Stomach (tissue), 9 donors: Measurements from ENCODE around the gene LGI1. TPM values are rescaled to one million over a fixed set of nuclear protein-coding genes. Genes with fewer than 3 reads are reported as not detected.

Experiments
- DNase-seq, 2 donors: peaks; one replicate each; pipeline versions ENCODE4 v3.0.0 to v3.0.0-alpha.2; 2013 to 2019
- H3K27ac ChIP-seq, 5 donors: fragments of 200-600 bp in 4 of 5; sonication (generic) in 4 of 5; one replicate each; pipeline ENCODE4 v1.5.1; 2013 to 2019; ENCODE audit warnings: mild to moderate bottlenecking in 1 of 5, moderate library complexity in 1 of 5
- H3K27me3 ChIP-seq, 3 donors: fragments of 200-600 bp; sonication (generic); one replicate each; pipeline ENCODE4 v1.5.1; 2017 to 2019; ENCODE audit warnings: mixed run types in 1 of 3
- H3K36me3 ChIP-seq, 4 donors: fragments of 200-600 bp; sonication (generic); 1 replicate in 3 of 4; 2 replicates in 1 of 4; pipeline ENCODE4 v1.5.1; 2016 to 2019
- H3K4me1 ChIP-seq, 4 donors: fragments of 200-600 bp; sonication (generic); one replicate each; pipeline ENCODE4 v1.5.1; 2016 to 2019
- H3K4me3 ChIP-seq, 4 donors: fragments of 200-600 bp; sonication (generic) in 3 of 4; one replicate each; pipeline ENCODE4 v1.5.1; 2016 to 2019; ENCODE audit warnings: mild to moderate bottlenecking in 1 of 4
- H3K9me3 ChIP-seq, 4 donors: fragments of 200-600 bp; sonication (generic); one replicate each; pipeline ENCODE4 v1.5.1; 2016 to 2019
- EP300 ChIP-seq: sonication (generic); formaldehyde crosslinking; IDR thresholded peaks from one replicate; pipeline ENCODE4 v1.6.1; 2017; ENCODE audit warnings: antibody characterized with exemption
- POLR2A ChIP-seq, 4 donors: fragments of 450-650 bp; IDR thresholded peaks; one replicate each; pipeline ENCODE4 v1.6.1; 2016; ENCODE audit warnings: antibody characterized with exemption in 4 of 4, control low read depth in 2 of 4, mild to moderate bottlenecking in 1 of 4, moderate library complexity in 1 of 4
- POLR2AphosphoS5 ChIP-seq, 3 donors: sonication (generic); formaldehyde crosslinking; IDR thresholded peaks; one replicate each; pipeline ENCODE4 v1.6.1; 2016; ENCODE audit warnings: antibody characterized with exemption in 3 of 3
- WGBS, 5 donors: extraction: QIAGEN DNeasy Blood & Tissue Kit in 3 of 5; methylation state at CpG; one replicate each; pipeline versions ENCODE4 v1.1.5 to v1.1.7; 2013 to 2018; 5-methylcytosine and 5-hydroxymethylcytosine counted together
- intact Hi-C: fragments of 100-400 bp; cut with DNase I; formaldehyde crosslinking; loops from one replicate; pipeline ENCODE4 v1.15.1; 2023; ENCODE audit warnings: low total_unique reads
- polyA plus RNA-seq, 3 donors: library from polyadenylated mRNA; stranded (reverse); fragments of 200-250 nt; gene quantifications; one replicate each; pipeline ENCODE4 v1.2.3, GENCODE V29; 2013
- total RNA-seq, 5 donors: library from RNA; depleted of rRNA; stranded (reverse); fragments of >200 nt; gene quantifications; one replicate each; pipeline versions ENCODE4 v1.1.0 to v1.2.3, GENCODE V29; 2014 to 2016
- TF ChIP-seq, protein P1 (sequence below), 7 experiments: fragments of 450-650 bp in 4 of 7; fragments of 200-600 bp in 3 of 7; sonication (generic) in 3 of 7; IDR thresholded peaks; one replicate each; pipeline ENCODE4 v1.5.1; 2016 to 2019; ENCODE audit warnings: antibody characterized with exemption in 7 of 7, control low read depth in 2 of 7, mild to moderate bottlenecking in 1 of 7
- donor health status: healthy with polysubstance abuse.
- donor health status: Bipolar disorder and iron deficiency.
- donor health status: healthy.

LGI1 gene
- total and polyA plus RNA-seq, 8 donors: 0.12 to 7.2 (median 1.6) TPM; not detected in 2

DNA sequence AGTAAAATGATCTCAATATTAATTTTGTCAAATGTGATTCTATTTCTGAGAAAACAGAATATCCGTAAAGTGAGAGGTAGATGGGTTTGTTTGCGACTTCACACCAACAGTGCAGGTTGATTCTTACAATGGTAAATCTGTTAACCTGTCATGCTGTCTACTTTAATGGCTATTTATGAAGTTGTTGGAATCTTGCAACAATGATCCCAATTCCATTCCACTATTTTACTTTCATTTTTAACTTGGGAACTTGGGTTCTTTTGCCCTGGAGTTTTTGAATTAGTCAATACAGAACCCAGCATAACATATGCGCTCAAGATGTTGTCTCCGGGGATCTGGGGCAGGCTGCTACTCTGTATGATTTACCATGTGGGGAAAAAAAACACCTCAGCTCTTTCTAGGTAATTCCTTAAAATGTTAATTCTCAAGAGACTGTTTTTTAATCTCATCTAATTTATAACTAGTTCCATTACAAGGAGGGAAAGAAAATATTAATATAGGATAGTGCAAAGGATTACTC lies 1.2 kb downstream of the LGI1 start:
- Histone ChIP-seq H3K27ac (no peak overlapping the region), H3K36me3 (no peaks in the 10 kb centered on the region), H3K27me3 (peaks cover 0 to 37% (median 12%) of the 10 kb centered on the region in 3 donors), H3K4me3 (peak overlapping the region in 2 of 4 donors; percentile 12 to 17), H3K4me1 (peaks cover 0 to 16% (median 6%) of the 10 kb centered on the region in 4 donors), H3K9me3 (no peaks in the 10 kb centered on the region)
- no peak for DNase-seq
- intact Hi-C loops: no loop called here
- WGBS, 5 donors: 71 to 89% (median 77%) methylated on average over 4 of the region's 4 CpGs
- TF ChIP-seq, protein P1, sequence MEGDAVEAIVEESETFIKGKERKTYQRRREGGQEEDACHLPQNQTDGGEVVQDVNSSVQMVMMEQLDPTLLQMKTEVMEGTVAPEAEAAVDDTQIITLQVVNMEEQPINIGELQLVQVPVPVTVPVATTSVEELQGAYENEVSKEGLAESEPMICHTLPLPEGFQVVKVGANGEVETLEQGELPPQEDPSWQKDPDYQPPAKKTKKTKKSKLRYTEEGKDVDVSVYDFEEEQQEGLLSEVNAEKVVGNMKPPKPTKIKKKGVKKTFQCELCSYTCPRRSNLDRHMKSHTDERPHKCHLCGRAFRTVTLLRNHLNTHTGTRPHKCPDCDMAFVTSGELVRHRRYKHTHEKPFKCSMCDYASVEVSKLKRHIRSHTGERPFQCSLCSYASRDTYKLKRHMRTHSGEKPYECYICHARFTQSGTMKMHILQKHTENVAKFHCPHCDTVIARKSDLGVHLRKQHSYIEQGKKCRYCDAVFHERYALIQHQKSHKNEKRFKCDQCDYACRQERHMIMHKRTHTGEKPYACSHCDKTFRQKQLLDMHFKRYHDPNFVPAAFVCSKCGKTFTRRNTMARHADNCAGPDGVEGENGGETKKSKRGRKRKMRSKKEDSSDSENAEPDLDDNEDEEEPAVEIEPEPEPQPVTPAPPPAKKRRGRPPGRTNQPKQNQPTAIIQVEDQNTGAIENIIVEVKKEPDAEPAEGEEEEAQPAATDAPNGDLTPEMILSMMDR (IDR thresholded peaks at IDR 0.05): no peak
- TF ChIP-seq POLR2AphosphoS5 (IDR thresholded peaks at IDR 0.05): no peak
- TF ChIP-seq POLR2A (IDR thresholded peaks at IDR 0.05): no peak
- TF ChIP-seq EP300: no peak

DNA sequence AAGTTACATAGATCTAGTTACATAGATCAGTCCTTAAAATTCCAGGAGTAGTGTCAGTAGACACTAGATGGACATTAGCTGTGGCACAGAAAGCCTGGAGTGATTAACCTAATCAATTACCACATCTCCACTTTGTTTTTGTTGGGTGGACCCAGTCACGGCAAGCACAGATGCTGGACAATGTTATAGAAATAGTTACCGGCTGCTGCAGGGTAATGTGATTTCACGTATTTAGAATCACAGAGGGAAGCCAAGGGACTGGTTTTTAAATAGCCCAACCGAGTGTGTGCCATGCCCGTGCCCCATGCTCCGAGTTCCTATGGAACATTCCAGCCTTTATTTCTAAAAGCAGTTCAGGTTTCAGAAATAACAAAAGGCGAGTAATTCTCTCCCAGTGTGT lies 2.8 kb downstream of the LGI1 start:
- Histone ChIP-seq H3K9me3 (no peaks in the 10 kb centered on the region), H3K27ac (no peak overlapping the region), H3K4me1 (peaks cover 0 to 16% (median 6%) of the 10 kb centered on the region in 4 donors), H3K4me3 (no peak overlapping the region), H3K27me3 (peaks cover 0 to 37% (median 12%) of the 10 kb centered on the region in 3 donors), H3K36me3 (no peaks in the 10 kb centered on the region)
- intact Hi-C loops: no loop called here
- 68 to 75% (median 69%) methylated on average over 7 of the region's 7 CpGs for WGBS, 5 donors
- TF ChIP-seq POLR2A (IDR thresholded peaks at IDR 0.05) (no peak), POLR2AphosphoS5 (IDR thresholded peaks at IDR 0.05) (no peak), EP300 (no peak)
- TF ChIP-seq, protein P1 (IDR thresholded peaks at IDR 0.05): no peak
- no peak for DNase-seq

DNA sequence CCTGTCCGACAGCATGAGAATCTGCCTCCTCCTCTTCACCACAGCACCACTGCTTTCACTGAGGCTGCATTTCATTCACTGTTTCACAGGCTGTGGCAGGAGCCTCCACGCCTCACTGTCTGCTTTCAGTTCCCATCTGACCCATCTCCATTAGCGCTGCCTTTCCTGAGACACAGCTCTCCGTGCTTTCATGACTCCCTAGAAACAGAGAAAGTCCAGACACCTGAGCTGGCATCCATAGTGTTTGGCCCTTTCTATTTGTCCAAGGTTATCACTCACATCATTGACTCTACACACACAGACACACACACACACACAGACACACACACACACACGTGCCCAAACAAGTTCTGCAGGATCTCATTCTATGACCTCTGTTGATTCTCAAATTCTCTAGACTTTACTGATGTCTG lies 5.2 kb downstream of the LGI1 start:
- no peak for TF ChIP-seq POLR2A (IDR thresholded peaks at IDR 0.05)
- no peak for TF ChIP-seq POLR2AphosphoS5 (IDR thresholded peaks at IDR 0.05)
- no peak for TF ChIP-seq EP300
- TF ChIP-seq, protein P1 (IDR thresholded peaks at IDR 0.05): no peak
- no peak overlapping the region for H3K4me3 ChIP-seq
- intact Hi-C loops: no loop called here
- DNase-seq: peak in 1 of 2 donors; percentile 58
- H3K27ac ChIP-seq: no peak overlapping the region
- H3K4me1 ChIP-seq: peaks cover 0 to 4% (median 3%) of the 10 kb centered on the region in 4 donors
- peaks cover 0 to 21% (median 5%) of the 10 kb centered on the region in 3 donors for H3K27me3 ChIP-seq
- H3K36me3 ChIP-seq: no peaks in the 10 kb centered on the region
- no peaks in the 10 kb centered on the region for H3K9me3 ChIP-seq
- 27 to 41% (median 32%) methylated on average over 5 of the region's 5 CpGs for WGBS, 5 donors

DNA sequence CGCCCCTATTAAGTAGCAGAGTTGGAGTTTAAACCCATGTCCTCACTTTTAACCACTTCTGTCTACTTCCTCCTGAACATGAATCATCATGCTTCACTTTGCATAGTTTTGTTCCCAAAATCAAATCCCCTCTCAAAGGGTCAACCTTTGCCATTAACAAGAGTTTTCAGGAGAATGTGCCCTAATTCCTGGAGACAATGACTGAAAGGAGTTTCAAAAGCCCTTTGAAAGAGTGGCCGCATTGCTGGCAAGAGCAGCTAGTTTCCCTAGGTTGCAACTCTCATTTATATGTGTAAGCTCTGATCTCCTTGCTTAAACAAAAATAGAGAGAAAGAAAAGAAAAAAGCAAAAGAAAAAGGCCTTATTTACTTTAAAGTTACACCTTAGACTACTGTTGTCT lies 9.2 kb downstream of the LGI1 start:
- Histone ChIP-seq H3K36me3 (no peaks in the 10 kb centered on the region), H3K27me3 (peaks cover 0 to 11% (median 0%) of the 10 kb centered on the region in 3 donors), H3K4me1 (peaks cover 0 to 2% (median 0%) of the 10 kb centered on the region in 4 donors), H3K4me3 (no peak overlapping the region), H3K27ac (no peak overlapping the region), H3K9me3 (no peaks in the 10 kb centered on the region)
- WGBS, 5 donors: 89 to 96% (median 92%) methylated on average over 2 of the region's 2 CpGs
- TF ChIP-seq EP300: no peak
- TF ChIP-seq POLR2A (IDR thresholded peaks at IDR 0.05): no peak
- intact Hi-C loops: no loop called here
- no peak for DNase-seq

DNA sequence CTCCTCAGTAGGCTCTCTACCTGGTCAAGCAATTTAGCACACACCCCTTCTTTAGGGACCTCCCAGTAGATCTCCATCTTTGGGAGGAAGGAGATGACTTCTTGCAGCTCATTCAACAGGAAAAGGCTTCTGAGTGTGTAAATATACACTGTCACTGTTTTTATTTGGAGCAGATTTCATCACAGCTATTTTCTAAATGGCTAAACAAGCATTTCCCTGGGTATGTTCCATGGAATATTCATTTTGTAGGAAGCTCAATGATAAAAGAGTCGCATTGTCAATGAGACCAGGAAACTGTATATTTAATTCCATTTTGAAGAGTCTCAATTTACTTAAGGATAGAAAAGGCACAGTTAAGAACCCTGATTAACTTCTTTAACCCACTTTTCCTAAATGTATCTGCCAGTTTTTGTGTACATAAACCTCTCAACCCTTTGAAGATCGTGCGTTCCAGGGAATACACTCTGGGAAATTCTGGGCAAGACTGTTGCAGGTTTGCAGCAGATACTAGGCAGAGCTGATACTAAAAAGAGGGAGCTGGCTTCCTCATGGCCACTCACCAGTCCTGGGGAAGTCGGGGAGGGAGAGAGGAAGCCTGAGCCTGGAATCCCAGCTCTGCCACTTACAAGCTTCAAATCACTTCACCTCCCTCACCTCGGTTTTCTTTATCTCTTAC lies 10.1 kb downstream of the LGI1 start:
- Histone ChIP-seq H3K27me3 (peaks cover 0 to 11% (median 0%) of the 10 kb centered on the region in 3 donors), H3K4me1 (peaks cover 0 to 2% (median 0%) of the 10 kb centered on the region in 4 donors), H3K36me3 (no peaks in the 10 kb centered on the region), H3K4me3 (no peak overlapping the region), H3K27ac (no peak overlapping the region), H3K9me3 (no peaks in the 10 kb centered on the region)
- DNase-seq: no peak
- TF ChIP-seq POLR2AphosphoS5 (IDR thresholded peaks at IDR 0.05) (no peak), EP300 (no peak), POLR2A (IDR thresholded peaks at IDR 0.05) (no peak)
- TF ChIP-seq, protein P1 (IDR thresholded peaks at IDR 0.05): no peak
- intact Hi-C loops: no loop called here
- 36 to 59% (median 48%) methylated on average over 5 of the region's 5 CpGs for WGBS, 5 donors
